H1 (cell line): Measurements from ENCODE around the gene ADAM12. TPM values are rescaled to one million over a fixed set of nuclear protein-coding genes. Genes with fewer than 3 reads are reported as not detected.

Source experiments
- CTCF ChIA-PET: fragments of 300-600 bp; sonication (Branson Sonifier 250); formaldehyde crosslinking; loops from one replicate; lab custom pipeline; 2021; ENCODE audit not compliant: partially characterized antibody; lab: Charles Lee
- POLR2A ChIA-PET: fragments of 300-600 bp; sonication (Branson Sonifier 250); formaldehyde crosslinking; loops from one replicate; lab custom pipeline; 2021; ENCODE audit warnings: inconsistent platforms; ENCODE audit not compliant: partially characterized antibody; lab: Charles Lee
- DNase-seq, 2 experiments: peaks; one replicate each; pipeline versions ENCODE4 v3.0.0 to v3.0.0-alpha.2; 2010 to 2022; ENCODE audit warnings: low spot score in 2 of 2, low read depth in 1 of 2, mixed read lengths in 1 of 2
- FAIRE-seq: peaks from 2 replicates; lab custom pipeline; 2011; peaks lifted over from hg19 to GRCh38; lab: Jason Lieb, UNC
- H2AFZ ChIP-seq: 2 replicates; pipeline ENCODE4 v1.8.1; 2012; ENCODE audit warnings: low read length, inconsistent platforms
- H2AK5ac ChIP-seq: 2 replicates; pipeline ENCODE4 v1.6.1; 2013; ENCODE audit warnings: low read depth, low read length
- H2BK120ac ChIP-seq: replicated peaks from 2 replicates; pipeline ENCODE3; 2013; ENCODE audit warnings: low read depth, low read length, inconsistent platforms
- H2BK12ac ChIP-seq: 2 replicates; pipeline ENCODE4 v1.6.1; 2013; ENCODE audit warnings: low read depth, low read length
- H2BK15ac ChIP-seq: 2 replicates; pipeline ENCODE4 v1.6.1; 2013; ENCODE audit warnings: low read length
- H2BK20ac ChIP-seq: 2 replicates; pipeline ENCODE4 v1.6.1; 2013; ENCODE audit warnings: low read length
- H2BK5ac ChIP-seq: 2 replicates; pipeline ENCODE4 v1.6.1; 2013; ENCODE audit warnings: low read depth, low read length
- H3K14ac ChIP-seq: 2 replicates; pipeline ENCODE4 v1.6.1; 2013; ENCODE audit warnings: inconsistent platforms; ENCODE audit not compliant: insufficient read length
- H3K18ac ChIP-seq: 2 replicates; pipeline ENCODE4 v1.6.1; 2013; ENCODE audit warnings: low read length; ENCODE audit errors: extremely low read depth
- H3K23ac ChIP-seq: 2 replicates; pipeline ENCODE4 v1.6.1; 2013; ENCODE audit warnings: inconsistent platforms; ENCODE audit not compliant: insufficient read length
- H3K23me2 ChIP-seq: 2 replicates; pipeline ENCODE4 v1.6.1; 2013; ENCODE audit warnings: low read depth, low read length
- H3K27ac ChIP-seq: 2 replicates; pipeline ENCODE4 v1.6.1; 2011; ENCODE audit warnings: low read depth, low read length, inconsistent platforms
- H3K27me3 ChIP-seq, 4 experiments: replicated peaks in 1 of 4; 1 replicate in 1 of 4; 2 replicates in 3 of 4; pipeline versions ENCODE4 v1.6.1 to v1.8.1; 2011 to 2013; ENCODE audit warnings: low read length in 3 of 4, mild to moderate bottlenecking in 3 of 4, inconsistent platforms in 2 of 4, mixed read lengths in 2 of 4, moderate library complexity in 1 of 4; ENCODE audit not compliant: control insufficient read depth in 3 of 4, insufficient read depth in 3 of 4; ENCODE audit errors: extremely low read depth in 1 of 4
- H3K36me3 ChIP-seq, 4 experiments: 2 replicates each; pipeline versions ENCODE4 v1.6.1 to v1.8.1; 2011 to 2013; ENCODE audit warnings: mild to moderate bottlenecking in 4 of 4, low read length in 3 of 4, moderate library complexity in 2 of 4, control low read depth in 1 of 4, inconsistent platforms in 1 of 4; ENCODE audit not compliant: insufficient read depth in 4 of 4, control insufficient read depth in 2 of 4
- H3K4ac ChIP-seq: replicated peaks from 2 replicates; pipeline ENCODE3; 2013; ENCODE audit warnings: low read length, low read depth, mixed read lengths, inconsistent platforms; ENCODE audit not compliant: insufficient read length
- H3K4me1 ChIP-seq, 4 experiments: replicated peaks in 1 of 4; 1 replicate in 1 of 4; 2 replicates in 3 of 4; pipeline versions ENCODE4 v1.6.1 to v1.8.1; 2011 to 2013; ENCODE audit warnings: low read length in 3 of 4, inconsistent platforms in 2 of 4, mixed read lengths in 1 of 4; ENCODE audit not compliant: insufficient read depth in 4 of 4, control insufficient read depth in 3 of 4
- H3K4me2 ChIP-seq, 2 experiments: 2 replicates each; pipeline versions ENCODE4 v1.6.1 to v1.8.1; 2011 to 2013; ENCODE audit warnings: low read depth in 2 of 2, low read length in 2 of 2, control low read depth in 1 of 2, inconsistent platforms in 1 of 2, mild to moderate bottlenecking in 1 of 2; ENCODE audit not compliant: insufficient read depth in 1 of 2
- H3K4me3 ChIP-seq, 4 experiments: fragments of 200-600, 300-600 bp in 1 of 4; sonication (generic), shearing (Covaris generic), sonication (Bioruptor Twin) in 1 of 4; 2 replicates each; pipeline versions ENCODE4 v1.5.1 to v1.8.1; 2011 to 2016; ENCODE audit warnings: low read length in 4 of 4, low read depth in 3 of 4, control low read depth in 2 of 4, inconsistent platforms in 2 of 4, mild to moderate bottlenecking in 2 of 4, mixed read lengths in 1 of 4, moderate library complexity in 1 of 4; ENCODE audit not compliant: insufficient read depth in 2 of 4; ENCODE audit errors: extremely low read depth in 1 of 4
- H3K56ac ChIP-seq: replicated peaks from 2 replicates; pipeline ENCODE3; 2013; ENCODE audit warnings: low read depth, mild to moderate bottlenecking, mixed read lengths, low read length, inconsistent platforms; ENCODE audit not compliant: insufficient read length
- H3K79me1 ChIP-seq: 2 replicates; pipeline ENCODE4 v1.6.1; 2013; ENCODE audit warnings: low read depth, low read length, control low read depth
- H3K79me2 ChIP-seq, 2 experiments: 2 replicates each; pipeline versions ENCODE4 v1.6.1 to v1.8.1; 2012 to 2013; ENCODE audit warnings: low read length in 2 of 2, mild to moderate bottlenecking in 2 of 2, inconsistent platforms in 1 of 2; ENCODE audit not compliant: insufficient read depth in 2 of 2, control insufficient read depth in 1 of 2
- H3K9ac ChIP-seq, 4 experiments: replicated peaks in 1 of 4; 1 replicate in 1 of 4; 2 replicates in 3 of 4; pipeline versions ENCODE4 v1.6.1 to v1.8.1; 2011 to 2013; ENCODE audit warnings: low read depth in 3 of 4, low read length in 3 of 4, control low read depth in 2 of 4, mild to moderate bottlenecking in 2 of 4, moderate library complexity in 2 of 4, inconsistent platforms in 1 of 4; ENCODE audit errors: extremely low read depth in 1 of 4
- H3K9me3 ChIP-seq, 2 experiments: 2 replicates each; pipeline versions ENCODE4 v1.6.1 to v1.8.1; 2012 to 2013; ENCODE audit warnings: mild to moderate bottlenecking in 2 of 2, moderate library complexity in 2 of 2, control low read depth in 1 of 2, inconsistent platforms in 1 of 2, low read depth in 1 of 2, low read length in 1 of 2, mixed read lengths in 1 of 2; ENCODE audit not compliant: insufficient read depth in 2 of 2
- H4K20me1 ChIP-seq, 2 experiments: replicated peaks in 1 of 2; 2 replicates each; pipeline versions ENCODE3 to v1.8.1; 2011 to 2013; ENCODE audit warnings: inconsistent platforms in 2 of 2, low read length in 2 of 2, mild to moderate bottlenecking in 1 of 2; ENCODE audit not compliant: insufficient read depth in 2 of 2, control insufficient read depth in 1 of 2
- H4K5ac ChIP-seq: 2 replicates; pipeline ENCODE4 v1.6.1; 2013; ENCODE audit warnings: low read length, low read depth, mixed read lengths, inconsistent platforms; ENCODE audit not compliant: insufficient read length
- H4K8ac ChIP-seq: 2 replicates; pipeline ENCODE4 v1.8.0; 2013; ENCODE audit warnings: mild to moderate bottlenecking, moderate library complexity, low read length, inconsistent platforms; ENCODE audit not compliant: insufficient read depth; ENCODE audit errors: extremely low read depth
- H4K91ac ChIP-seq: replicated peaks from 2 replicates; pipeline ENCODE3; 2013; ENCODE audit warnings: low read length, mixed read lengths, inconsistent platforms; ENCODE audit not compliant: insufficient read length
- BCL11A ChIP-seq, 2 experiments: IDR thresholded peaks; one replicate each; pipeline ENCODE4 v1.6.1; 2011; ENCODE audit warnings: low read depth in 2 of 2, low read length in 2 of 2, mild to moderate bottlenecking in 2 of 2
- CBX5 ChIP-seq: fragments of 300-800, 300-1000 bp; sonication (generic); IDR thresholded peaks from 2 replicates; pipeline ENCODE4 v1.7.1; 2016; ENCODE audit warnings: antibody characterized with exemption, low read length, low read depth
- CTBP2 ChIP-seq: IDR thresholded peaks from 2 replicates; pipeline ENCODE4 v1.7.0; 2011; ENCODE audit warnings: borderline replicate concordance, mild to moderate bottlenecking, moderate library complexity, mixed read lengths, low read length; ENCODE audit not compliant: insufficient read depth, insufficient read length
- HDAC2 ChIP-seq, 2 experiments: fragments of 300-600 bp in 1 of 2; sonication (generic) in 1 of 2; IDR thresholded peaks; 2 replicates each; pipeline ENCODE4 v1.6.1; 2011 to 2012; ENCODE audit warnings: low read depth in 2 of 2, low read length in 2 of 2, mild to moderate bottlenecking in 2 of 2, moderate library complexity in 2 of 2, borderline replicate concordance in 1 of 2, inconsistent platforms in 1 of 2
- KDM4A ChIP-seq: IDR thresholded peaks from one replicate; pipeline ENCODE4 v1.7.1; 2012; ENCODE audit warnings: low read depth, mild to moderate bottlenecking, moderate library complexity, low read length, inconsistent platforms; ENCODE audit not compliant: severe bottlenecking
- NANOG ChIP-seq: IDR thresholded peaks from 2 replicates; pipeline ENCODE4 v1.6.1; 2011; ENCODE audit warnings: low read length, low read depth, mild to moderate bottlenecking, inconsistent platforms; ENCODE audit not compliant: insufficient read depth, poor library complexity, severe bottlenecking
- PHF8 ChIP-seq: fragments of 200-600 bp; sonication (generic); conservative IDR thresholded peaks from 2 replicates; pipeline ENCODE4 v1.7.1; 2012; ENCODE audit warnings: low read depth, mild to moderate bottlenecking, inconsistent platforms, low read length, moderate library complexity
- POLR2AphosphoS5 ChIP-seq: IDR thresholded peaks from 2 replicates; pipeline ENCODE4 v1.6.1; 2011; ENCODE audit warnings: low read depth, low read length
- POU5F1 ChIP-seq: IDR thresholded peaks from 2 replicates; pipeline ENCODE4 v1.6.1; 2011; ENCODE audit warnings: low read depth, mild to moderate bottlenecking, low read length, moderate library complexity
- RNF2 ChIP-seq: fragments of 200-900, 300-1000 bp; sonication (generic); IDR thresholded peaks from 2 replicates; pipeline ENCODE4 v1.7.1; 2016; ENCODE audit warnings: borderline replicate concordance, low read depth, mild to moderate bottlenecking, antibody characterized with exemption, low read length; ENCODE audit not compliant: poor library complexity, severe bottlenecking; ENCODE audit errors: missing control alignments
- SIX5 ChIP-seq: IDR thresholded peaks from 2 replicates; pipeline ENCODE4 v1.6.1; 2011; ENCODE audit warnings: mild to moderate bottlenecking, low read depth, low read length
- SP1 ChIP-seq: IDR thresholded peaks from 2 replicates; pipeline ENCODE4 v1.6.1; 2011; ENCODE audit warnings: low read depth, low read length
- SUZ12 ChIP-seq: fragments of 200-600 bp; sonication (generic); IDR thresholded peaks from 2 replicates; pipeline ENCODE4 v1.6.1; 2012; ENCODE audit warnings: mild to moderate bottlenecking, inconsistent platforms, low read length, moderate library complexity, mixed read lengths
- YY1 ChIP-seq: IDR thresholded peaks from 2 replicates; pipeline ENCODE4 v1.6.1; 2011; ENCODE audit warnings: low read depth, mild to moderate bottlenecking, low read length
- whole genome bisulfite sequencing, 2 experiments: shearing (Covaris generic) in 1 of 2; methylation state at CpG; one replicate each; pipeline versions ENCODE4 v1.1.6 to v1.1.7; 2013 to 2015; ENCODE audit warnings: low lambda C conversion rate in 2 of 2, mixed read lengths in 2 of 2, inconsistent platforms in 1 of 2, low coverage in 1 of 2, missing lambda C conversion rate in 1 of 2; ENCODE audit not compliant: insufficient replicate concordance in 2 of 2, insufficient coverage in 1 of 2, insufficient read length in 1 of 2; ENCODE audit errors: extremely low coverage in 1 of 2, missing lambda C conversion rate in 1 of 2; 5-methylcytosine and 5-hydroxymethylcytosine counted together
- polyA plus RNA-seq, 7 experiments: library from polyadenylated mRNA; depleted of rRNA in 3 of 7; stranded (reverse) in 5 of 7; unstranded in 2 of 7; fragments of >200 nt in 5 of 7; fragments of 200-250 nt in 2 of 7; gene quantifications; 1 replicate in 5 of 7; 2 replicates in 1 of 7; 4 replicates in 1 of 7; pipeline versions ENCODE4 v1.2.1 to v1.2.3, GENCODE V29; 2011 to 2013; ENCODE audit warnings: missing spikeins in 2 of 7, mixed read lengths in 2 of 7
- total RNA-seq: library from RNA; stranded (reverse); fragmentation: NEBNext Ultra II Directional; extraction: Animal tissue kit (Norgen Biotek cat#: 25700); gene quantifications from 2 replicates; pipeline ENCODE4 v1.2.1, GENCODE V29; 2021

Gene ADAM12
- total and polyA plus RNA-seq, 2 of the 8 experiments (the other 6 are each of a cell fraction or from before 2014, with no cell fraction given) = 0.07 to 0.17 TPM

- FAIRE-seq (no peak), DNase-seq (no peak)
- Histone ChIP-seq H2AFZ (no peak overlapping the region), H2AK5ac (no peak overlapping the region), H2BK15ac (no peak overlapping the region), H3K27ac (no peak overlapping the region), H3K4ac (no peak overlapping the region), H3K9me3 (peaks cover 0 to 19% of the 10 kb centered on the region in 2 experiments; a peak in 2 of 4 replicates), H3K79me1 (no peaks in the 10 kb centered on the region), H4K8ac (no peak overlapping the region), H3K4me3 (no peak overlapping the region), H3K79me2 (no peaks in the 10 kb centered on the region), H4K20me1 (no peaks in the 10 kb centered on the region), H2BK20ac (no peak overlapping the region), H3K4me2 (no peak overlapping the region), H3K18ac (no peak overlapping the region), H3K23ac (no peak overlapping the region), H3K9ac (no peak overlapping the region), H2BK12ac (no peak overlapping the region), H4K91ac (no peak overlapping the region), H3K14ac (no peak overlapping the region), H3K23me2 (no peaks in the 10 kb centered on the region; the same call in 1 of the 2 replicates), H3K36me3 (no peaks in the 10 kb centered on the region), H2BK5ac (no peak overlapping the region), H2BK120ac (no peak overlapping the region), H3K27me3 (no peaks in the 10 kb centered on the region), H3K4me1 (no peaks in the 10 kb centered on the region), H3K56ac (no peak overlapping the region), H4K5ac (no peak overlapping the region)
- ChIA-PET CTCF (interaction anchor here (0.7 to 2.2 kb wide), 4 partner anchors 12 to 396 kb away, joined by 3 to 5 read pairs (median 4); no protein-coding TSS in a partner anchor), POLR2A (no interaction called here)
- 96% methylated on average over 4 of the region's 4 CpGs; no CpG with 5 or more reads in 1 of the 2 experiments for WGBS, 2 experiments
- TF ChIP-seq KDM4A (no peak), RNF2 (no peak), NANOG (no peak), CTBP2 (no peak), SP1 (no peak), POLR2AphosphoS5 (no peak), SIX5 (no peak), HDAC2 (IDR thresholded peaks at IDR 0.05; ENCODE audit: borderline replicate concordance in 1 of 2, low read depth in 2 of 2, low read length in 2 of 2) (no peak), PHF8 (no peak), YY1 (no peak), BCL11A (IDR thresholded peaks at IDR 0.05; ENCODE audit: low read depth in 2 of 2, low read length in 2 of 2) (no peak), SUZ12 (no peak), CBX5 (no peak), POU5F1 (no peak)
Observed at GRCh38 chr10:126373147-126373546, 15.1 kb downstream of the ADAM12 start.
